Ureter (tissue), 1 donor: ENCODE measurements around the gene DAZAP1. TPM values are rescaled to one million over a fixed set of nuclear protein-coding genes. Genes with fewer than 3 reads are reported as not detected.
A peak's percentile ranks its signal among the peaks of the same experiment; 100 is the strongest.

Source experiments
- DNase-seq: peaks from one replicate; pipeline ENCODE4 v3.0.0-alpha.2; 2020; ENCODE audit warnings: low spot score
- total RNA-seq: library from RNA; stranded (reverse); gene quantifications from one replicate; pipeline ENCODE4 v1.2.4, GENCODE V29; 2023
- donor health status: DM: yes; HTN: yes; CAD: no.

The DAZAP1 gene
- total RNA-seq, 1 donor from 2014 or later, result 137 TPM

- no peak for DNase-seq
Observed at GRCh38 chr19:1424192-1424955, 17.0 kb downstream of the DAZAP1 start.

GRCh38 chr19:1425102-1425837 is 17.9 kb downstream of the DAZAP1 start:
- DNase-seq, result no peak

- DNase-seq, result no peak
Observed at GRCh38 chr19:1425902-1426301, 18.5 kb downstream of the DAZAP1 start.

GRCh38 chr19:1426736-1427135 is 19.4 kb downstream of the DAZAP1 start:
- DNase-seq, result no peak

- DNase-seq, result no peak
Observed at GRCh38 chr19:1427221-1427920, 20.0 kb downstream of the DAZAP1 start.

GRCh38 chr19:1428738-1429391 is 21.5 kb downstream of the DAZAP1 start:
- DNase-seq, result no peak

GRCh38 chr19:1429750-1430149 is 22.4 kb downstream of the DAZAP1 start:
- DNase-seq, result no peak

- no peak for DNase-seq
Observed at GRCh38 chr19:1430246-1430645, 22.9 kb downstream of the DAZAP1 start.

GRCh38 chr19:1431759-1432506 is 24.5 kb downstream of the DAZAP1 start:
- DNase-seq, result no peak

GRCh38 chr19:1432507-1432887 is 25.1 kb downstream of the DAZAP1 start:
- no peak for DNase-seq

- DNase-seq, result no peak
Observed at GRCh38 chr19:1433119-1434039, 26.0 kb downstream of the DAZAP1 start.

GRCh38 chr19:1434040-1434366 is 26.6 kb downstream of the DAZAP1 start:
- no peak for DNase-seq

GRCh38 chr19:1434577-1435060 is 27.2 kb downstream of the DAZAP1 start:
- DNase-seq, result no peak

- no peak for DNase-seq
Observed at GRCh38 chr19:1435378-1435989, 28.1 kb downstream of the DAZAP1 start.

- DNase-seq, result no peak
Observed at GRCh38 chr19:1437609-1438008, 30.2 kb downstream of the DAZAP1 start.

GRCh38 chr19:1438035-1438932 is 30.9 kb downstream of the DAZAP1 start, which contains the start of gene RPS15:
Gene RPS15 (plus strand): TSS chr19:1438396. CDS start chr19:1438426, 30 bp downstream.
- DNase-seq, result peak; percentile 96

GRCh38 chr19:1438933-1439354 is 31.6 kb downstream of the DAZAP1 start:
- DNase-seq, result no peak
